GM12878 (cell line): ENCODE results near the gene SCARB1. TPM values are rescaled to one million over a fixed set of nuclear protein-coding genes. Genes with fewer than 3 reads are reported as not detected.

Experiments used
- ATAC-seq: fragments of 200-7000 bp; cut with Tn5 transposase; 3 replicates; pipeline ENCODE4 v1.9.1; 2020; ENCODE audit warnings: mild to moderate bottlenecking, moderate library complexity
- BruUV-seq: library from RNA; stranded (reverse); fragments of 400-500 nt; replicated peaks from 2 replicates; lab custom pipeline; 2021; lab: Mats Ljungman, UMichigan
- CTCF ChIA-PET: fragments of 300-600 bp; sonication (Branson Sonifier 250); formaldehyde crosslinking; extraction: SDS; loops from one replicate; lab custom pipeline; 2021; ENCODE audit warnings: inconsistent platforms; lab: Yijun Ruan, JAX
- POLR2A ChIA-PET: fragments of 350-600 bp; formaldehyde crosslinking; extraction: SDS; loops from one replicate; lab custom pipeline; 2021; ENCODE audit warnings: inconsistent platforms; lab: Charles Lee
- RAD21 ChIA-PET: fragments of 300-600 bp; sonication (Branson Sonifier 250); formaldehyde crosslinking; loops from one replicate; lab custom pipeline; 2023; ENCODE audit warnings: antibody characterized with exemption; ENCODE audit not compliant: unreplicated experiment; lab: Charles Lee
- SMC1A ChIA-PET: fragments of 300-600 bp; sonication (Branson Sonifier 250); formaldehyde crosslinking; loops from one replicate; lab custom pipeline; 2023; ENCODE audit not compliant: unreplicated experiment, uncharacterized antibody; lab: Charles Lee
- DNase-seq: peaks from one replicate; pipeline ENCODE4 v3.0.0-alpha.2; 2011; ENCODE audit warnings: low read depth, low spot score
- FAIRE-seq: peaks from 3 replicates; lab custom pipeline; 2011; peaks lifted over from hg19 to GRCh38; lab: Jason Lieb, UNC
- H2AFZ ChIP-seq: 2 replicates; pipeline ENCODE4 v1.6.0; 2011; ENCODE audit warnings: low read depth, low read length, control low read depth; ENCODE audit not compliant: control insufficient read depth
- H3K27ac ChIP-seq: 2 replicates; pipeline ENCODE4 v1.5.1; 2011; ENCODE audit warnings: control low read depth; ENCODE audit not compliant: control insufficient read depth, insufficient read depth
- H3K27me3 ChIP-seq, 2 experiments: replicated peaks in 1 of 2; 2 replicates each; pipeline versions ENCODE4 v1.6.0 to v1.6.1; 2011; ENCODE audit warnings: low read length in 1 of 2; ENCODE audit not compliant: control insufficient read depth in 2 of 2, insufficient read depth in 2 of 2
- H3K36me3 ChIP-seq, 2 experiments: 2 replicates each; pipeline ENCODE4 v1.5.1; 2011; ENCODE audit warnings: low read length in 1 of 2; ENCODE audit not compliant: control insufficient read depth in 2 of 2, insufficient read depth in 2 of 2
- H3K4me1 ChIP-seq: 2 replicates; pipeline ENCODE4 v1.6.1; 2011; ENCODE audit warnings: mild to moderate bottlenecking, low read length, moderate library complexity, mixed read lengths; ENCODE audit not compliant: control insufficient read depth, insufficient read depth
- H3K4me2 ChIP-seq: 2 replicates; pipeline ENCODE4 v1.6.0; 2011; ENCODE audit warnings: control low read depth; ENCODE audit not compliant: control insufficient read depth, insufficient read depth
- H3K4me3 ChIP-seq: fragments of 200-600 bp; sonication (generic); 2 replicates; pipeline ENCODE4 v1.5.1; 2016
- H3K79me2 ChIP-seq: 2 replicates; pipeline ENCODE4 v1.6.0; 2011; ENCODE audit warnings: low read length; ENCODE audit not compliant: control insufficient read depth, insufficient read depth
- H3K9ac ChIP-seq: 2 replicates; pipeline ENCODE4 v1.8.0; 2011; ENCODE audit warnings: low read length, control low read depth, mixed read lengths; ENCODE audit not compliant: control insufficient read depth, insufficient read depth
- H3K9me3 ChIP-seq: replicated peaks from 3 replicates; pipeline ENCODE4 v1.5.1; 2011; ENCODE audit warnings: mild to moderate bottlenecking, low read length; ENCODE audit not compliant: control insufficient read depth, insufficient read depth
- H4K20me1 ChIP-seq: 2 replicates; pipeline ENCODE4 v1.6.0; 2011; ENCODE audit not compliant: control insufficient read depth, insufficient read depth
- ASH2L ChIP-seq: fragments of 300-600, 200-600 bp; sonication (generic); IDR thresholded peaks from 2 replicates; pipeline ENCODE4 v1.6.1; 2017; ENCODE audit warnings: low read depth, mild to moderate bottlenecking, borderline replicate concordance
- BHLHE40 ChIP-seq, 2 experiments: fragments of 450-650 bp in 1 of 2; IDR thresholded peaks; 2 replicates each; pipeline ENCODE4 v1.6.1; 2011 to 2017; ENCODE audit warnings: low read depth in 2 of 2, borderline replicate concordance in 1 of 2, improper control_type of control experiment in 1 of 2, low read length in 1 of 2, mild to moderate bottlenecking in 1 of 2
- GABPA ChIP-seq: IDR thresholded peaks from 2 replicates; pipeline ENCODE4 v1.6.1; 2014; ENCODE audit warnings: antibody characterized with exemption, low read depth, mild to moderate bottlenecking, inconsistent platforms
- IKZF1 ChIP-seq: fragments of 450-650 bp; conservative IDR thresholded peaks from 2 replicates; pipeline ENCODE4 v1.6.1; 2017; ENCODE audit warnings: antibody characterized with exemption, mild to moderate bottlenecking
- KDM1A ChIP-seq: fragments of 200-600 bp; sonication (generic); IDR thresholded peaks from 2 replicates; pipeline ENCODE4 v1.6.1; 2016; ENCODE audit warnings: borderline replicate concordance
- LARP7 ChIP-seq: fragments of 450-650 bp; IDR thresholded peaks from 2 replicates; pipeline ENCODE4 v1.6.1; 2017; ENCODE audit warnings: mild to moderate bottlenecking
- NFYB ChIP-seq: IDR thresholded peaks from 2 replicates; pipeline ENCODE4 v1.6.1; 2011; ENCODE audit warnings: low read depth, mild to moderate bottlenecking, low read length, improper control_type of control experiment, moderate library complexity; ENCODE audit not compliant: insufficient read depth
- NR2F1 ChIP-seq: fragments of 450-650 bp; conservative IDR thresholded peaks from 2 replicates; pipeline ENCODE4 v1.6.1; 2017; ENCODE audit warnings: mild to moderate bottlenecking
- PAX8 ChIP-seq: fragments of 450-650 bp; IDR thresholded peaks from 2 replicates; pipeline ENCODE4 v1.6.1; 2017; ENCODE audit warnings: mild to moderate bottlenecking, moderate library complexity
- STAT1 ChIP-seq: fragments of 450-650 bp; conservative IDR thresholded peaks from 2 replicates; pipeline ENCODE4 v1.6.1; 2014; ENCODE audit warnings: antibody characterized with exemption, mild to moderate bottlenecking
- TCF12 ChIP-seq: IDR thresholded peaks from 2 replicates; pipeline ENCODE4 v1.6.1; 2011; ENCODE audit warnings: low read depth, mild to moderate bottlenecking, low read length
- WGBS: methylation state at CpG from one replicate; pipeline ENCODE4 v1.1.6; 2016; ENCODE audit warnings: low lambda C conversion rate; ENCODE audit not compliant: insufficient replicate concordance, insufficient coverage; ENCODE audit errors: missing lambda C conversion rate; 5-methylcytosine and 5-hydroxymethylcytosine counted together
- in situ Hi-C: fragments of 300-500 bp; cut with MboI; formaldehyde crosslinking; loops from 9 replicates; pipeline ENCODE4 v1.14.3; 2018; ENCODE audit warnings: mixed read lengths
- intact Hi-C: fragments of 100-400 bp; cut with micrococcal nuclease; formaldehyde crosslinking; loops from one replicate; pipeline ENCODE4 v1.14.2; 2022; ENCODE audit not compliant: unreplicated experiment
- polyA plus RNA-seq, 11 experiments: library from polyadenylated mRNA; depleted of rRNA in 4 of 11; unstranded in 6 of 11; stranded (reverse) in 5 of 11; fragments of >200 nt; fragmentation: Nextera tagmentation in 4 of 11; fragmentation: Illumina TruSeq in 1 of 11; extraction: Ambion mirVana in 4 of 11; extraction: Trizol in 1 of 11; gene quantifications; 1 replicate in 1 of 11; 2 replicates in 10 of 11; pipeline versions ENCODE4 v1.2.1 to v1.2.3, GENCODE V29; 2011 to 2016; ENCODE audit warnings: inconsistent platforms in 2 of 11, missing spikeins in 2 of 11, low read depth in 1 of 11
- total RNA-seq, 4 experiments: library from RNA; depleted of rRNA in 3 of 4; stranded (reverse); fragments of >200 nt in 3 of 4; fragmentation: Illumina TruSeq in 1 of 4; extraction: Trizol in 1 of 4; gene quantifications; 2 replicates each; pipeline versions ENCODE4 v1.2.1 to v1.2.3, GENCODE V29; 2013 to 2021
- TF ChIP-seq, protein P1 (sequence below): fragments of 450-650 bp; IDR thresholded peaks from 2 replicates; pipeline ENCODE4 v1.6.1; 2017; ENCODE audit warnings: mild to moderate bottlenecking, moderate library complexity
- TF ChIP-seq, protein P2 (sequence below): fragments of 450-650 bp; conservative IDR thresholded peaks from 2 replicates; pipeline ENCODE4 v1.6.1; 2017; ENCODE audit warnings: mild to moderate bottlenecking, moderate library complexity

Gene SCARB1
- total and polyA plus RNA-seq, 10 of the 15 experiments (the other 5 are each of a cell fraction or from before 2014, with no cell fraction given) = 0.34 to 104 (median 63.1) TPM

DNA sequence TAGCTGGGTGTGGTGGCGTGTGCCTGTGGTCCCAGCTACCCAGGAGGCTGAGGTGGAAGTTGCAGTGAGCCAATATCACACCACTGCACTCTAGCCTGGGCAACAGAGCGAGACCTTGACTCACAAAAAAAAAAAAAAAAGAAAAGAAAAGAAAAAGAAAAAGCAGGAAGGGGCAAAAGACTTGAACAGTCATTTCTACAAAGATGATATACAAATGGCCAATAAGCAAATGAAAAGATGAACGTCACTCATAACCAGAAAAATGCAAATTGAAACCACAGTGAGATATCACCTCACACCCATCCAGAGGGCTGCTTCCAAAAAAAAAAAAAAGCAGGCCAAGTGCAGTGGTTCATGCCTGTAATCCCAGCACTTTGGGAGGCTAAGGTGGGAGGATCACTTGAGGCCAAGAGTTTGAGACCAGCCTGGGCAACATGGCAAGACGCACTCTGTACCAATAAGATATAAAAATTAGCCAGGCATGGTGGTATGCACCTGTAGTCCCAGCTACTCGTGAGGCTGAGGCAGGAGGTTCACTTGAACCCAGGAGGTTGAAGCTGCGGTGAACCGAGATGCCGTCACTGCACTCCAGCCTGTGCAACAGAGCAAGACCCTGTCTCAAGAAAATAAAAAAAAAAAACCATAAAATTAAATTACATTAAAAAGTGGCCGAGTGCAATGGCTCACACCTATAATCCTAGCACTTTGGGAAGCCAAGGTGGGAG is 30.3 kb upstream of the SCARB1 start:
- ChIA-PET POLR2A (interaction anchor here (0.7 to 0.8 kb wide), 4 partner anchors 10 to 470 kb away, joined by 3 to 4 read pairs (median 4); no protein-coding TSS in a partner anchor), RAD21 (interaction anchor here (1.0 to 2.0 kb wide), 4 partner anchors 10 to 119 kb away, joined by 3 to 6 read pairs (median 4); no protein-coding TSS in a partner anchor), SMC1A (interaction anchor here (0.9 to 2.3 kb wide), 8 partner anchors 10 to 119 kb away, joined by 3 to 17 read pairs (median 4); no protein-coding TSS in a partner anchor), CTCF (interaction anchor here (0.9 to 2.9 kb wide), 3 partner anchors 11 to 124 kb away, joined by 3 to 12 read pairs (median 4); no protein-coding TSS in a partner anchor)
- no peak overlapping the region for H3K9ac ChIP-seq
- H4K20me1 ChIP-seq = no peaks in the 10 kb centered on the region
- H3K27me3 ChIP-seq = no peaks in the 10 kb centered on the region
- no peaks in the 10 kb centered on the region; the same call in 1 of the 2 replicates for H3K79me2 ChIP-seq
- H3K4me2 ChIP-seq = no peak overlapping the region
- no peak overlapping the region for H3K4me3 ChIP-seq
- 24% methylated on average over 9 of the region's 9 CpGs for WGBS
- no peaks in the 10 kb centered on the region for H3K36me3 ChIP-seq
- H3K27ac ChIP-seq = no peak overlapping the region; the same call in 1 of the 2 replicates
- in situ Hi-C loops = no loop called here
- H3K9me3 ChIP-seq = peaks cover 2% of the 10 kb centered on the region; the same call in 1 of the 3 replicates
- H2AFZ ChIP-seq = no peak overlapping the region
- DNase-seq = no peak
- peak; percentile 82 for ATAC-seq
- no TSS peak for BruUV-seq
- FAIRE-seq = no peak
- peaks cover 14% of the 10 kb centered on the region for H3K4me1 ChIP-seq
- intact Hi-C loops = no loop called here
- TF ChIP-seq, protein P1, sequence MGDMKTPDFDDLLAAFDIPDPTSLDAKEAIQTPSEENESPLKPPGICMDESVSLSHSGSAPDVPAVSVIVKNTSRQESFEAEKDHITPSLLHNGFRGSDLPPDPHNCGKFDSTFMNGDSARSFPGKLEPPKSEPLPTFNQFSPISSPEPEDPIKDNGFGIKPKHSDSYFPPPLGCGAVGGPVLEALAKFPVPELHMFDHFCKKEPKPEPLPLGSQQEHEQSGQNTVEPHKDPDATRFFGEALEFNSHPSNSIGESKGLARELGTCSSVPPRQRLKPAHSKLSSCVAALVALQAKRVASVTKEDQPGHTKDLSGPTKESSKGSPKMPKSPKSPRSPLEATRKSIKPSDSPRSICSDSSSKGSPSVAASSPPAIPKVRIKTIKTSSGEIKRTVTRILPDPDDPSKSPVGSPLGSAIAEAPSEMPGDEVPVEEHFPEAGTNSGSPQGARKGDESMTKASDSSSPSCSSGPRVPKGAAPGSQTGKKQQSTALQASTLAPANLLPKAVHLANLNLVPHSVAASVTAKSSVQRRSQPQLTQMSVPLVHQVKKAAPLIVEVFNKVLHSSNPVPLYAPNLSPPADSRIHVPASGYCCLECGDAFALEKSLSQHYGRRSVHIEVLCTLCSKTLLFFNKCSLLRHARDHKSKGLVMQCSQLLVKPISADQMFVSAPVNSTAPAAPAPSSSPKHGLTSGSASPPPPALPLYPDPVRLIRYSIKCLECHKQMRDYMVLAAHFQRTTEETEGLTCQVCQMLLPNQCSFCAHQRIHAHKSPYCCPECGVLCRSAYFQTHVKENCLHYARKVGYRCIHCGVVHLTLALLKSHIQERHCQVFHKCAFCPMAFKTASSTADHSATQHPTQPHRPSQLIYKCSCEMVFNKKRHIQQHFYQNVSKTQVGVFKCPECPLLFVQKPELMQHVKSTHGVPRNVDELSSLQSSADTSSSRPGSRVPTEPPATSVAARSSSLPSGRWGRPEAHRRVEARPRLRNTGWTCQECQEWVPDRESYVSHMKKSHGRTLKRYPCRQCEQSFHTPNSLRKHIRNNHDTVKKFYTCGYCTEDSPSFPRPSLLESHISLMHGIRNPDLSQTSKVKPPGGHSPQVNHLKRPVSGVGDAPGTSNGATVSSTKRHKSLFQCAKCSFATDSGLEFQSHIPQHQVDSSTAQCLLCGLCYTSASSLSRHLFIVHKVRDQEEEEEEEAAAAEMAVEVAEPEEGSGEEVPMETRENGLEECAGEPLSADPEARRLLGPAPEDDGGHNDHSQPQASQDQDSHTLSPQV = no peak
- TF ChIP-seq NFYB = no peak
- no peak for TF ChIP-seq GABPA
- no peak for TF ChIP-seq STAT1
- no peak for TF ChIP-seq NR2F1
- no peak for TF ChIP-seq KDM1A
- no peak for TF ChIP-seq LARP7
- TF ChIP-seq, protein P2, sequence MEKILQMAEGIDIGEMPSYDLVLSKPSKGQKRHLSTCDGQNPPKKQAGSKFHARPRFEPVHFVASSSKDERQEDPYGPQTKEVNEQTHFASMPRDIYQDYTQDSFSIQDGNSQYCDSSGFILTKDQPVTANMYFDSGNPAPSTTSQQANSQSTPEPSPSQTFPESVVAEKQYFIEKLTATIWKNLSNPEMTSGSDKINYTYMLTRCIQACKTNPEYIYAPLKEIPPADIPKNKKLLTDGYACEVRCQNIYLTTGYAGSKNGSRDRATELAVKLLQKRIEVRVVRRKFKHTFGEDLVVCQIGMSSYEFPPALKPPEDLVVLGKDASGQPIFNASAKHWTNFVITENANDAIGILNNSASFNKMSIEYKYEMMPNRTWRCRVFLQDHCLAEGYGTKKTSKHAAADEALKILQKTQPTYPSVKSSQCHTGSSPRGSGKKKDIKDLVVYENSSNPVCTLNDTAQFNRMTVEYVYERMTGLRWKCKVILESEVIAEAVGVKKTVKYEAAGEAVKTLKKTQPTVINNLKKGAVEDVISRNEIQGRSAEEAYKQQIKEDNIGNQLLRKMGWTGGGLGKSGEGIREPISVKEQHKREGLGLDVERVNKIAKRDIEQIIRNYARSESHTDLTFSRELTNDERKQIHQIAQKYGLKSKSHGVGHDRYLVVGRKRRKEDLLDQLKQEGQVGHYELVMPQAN = no peak
- TF ChIP-seq PAX8 = no peak
- no peak for TF ChIP-seq ASH2L
- peak; percentile 44; the same call in 1 of the 2 replicates for TF ChIP-seq IKZF1
- no peak for TF ChIP-seq BHLHE40 (IDR thresholded peaks at IDR 0.05; ENCODE audit: borderline replicate concordance in 1 of 2, low read depth in 2 of 2, low read length in 1 of 2)
- TF ChIP-seq TCF12 = no peak
